ENCODE measurements around the gene FOXN3.
"Not testable (repeated sequence)": the region's sequence is repeated elsewhere in the genome, so short reads cannot be mapped to it uniquely, and the experiment has no call there.

FOXN3 gene

GRCh38 chr14:89144066-89144465 lies 273.0 kb downstream of the FOXN3 start:
- no peak for DNase-seq

DNA sequence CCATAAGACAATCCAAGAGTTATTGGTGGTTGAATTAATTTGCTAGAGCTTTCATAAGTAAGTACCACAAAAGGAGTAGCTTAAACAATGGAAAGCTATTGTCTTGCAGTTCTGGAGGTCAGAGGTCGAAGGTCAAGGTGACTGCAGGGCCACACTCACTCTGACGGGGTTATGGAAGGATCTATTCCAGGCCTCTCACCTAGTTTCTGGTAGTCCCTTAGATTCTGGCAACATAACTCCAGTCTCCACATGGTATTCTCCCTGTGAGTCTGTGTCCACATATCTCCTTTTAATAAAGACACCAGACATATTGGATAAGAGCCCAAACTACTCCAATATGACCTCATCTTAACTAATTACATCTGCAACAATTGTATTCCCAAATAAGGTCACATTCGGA lies 273.4 kb downstream of the FOXN3 start:
- no peak for DNase-seq

DNA sequence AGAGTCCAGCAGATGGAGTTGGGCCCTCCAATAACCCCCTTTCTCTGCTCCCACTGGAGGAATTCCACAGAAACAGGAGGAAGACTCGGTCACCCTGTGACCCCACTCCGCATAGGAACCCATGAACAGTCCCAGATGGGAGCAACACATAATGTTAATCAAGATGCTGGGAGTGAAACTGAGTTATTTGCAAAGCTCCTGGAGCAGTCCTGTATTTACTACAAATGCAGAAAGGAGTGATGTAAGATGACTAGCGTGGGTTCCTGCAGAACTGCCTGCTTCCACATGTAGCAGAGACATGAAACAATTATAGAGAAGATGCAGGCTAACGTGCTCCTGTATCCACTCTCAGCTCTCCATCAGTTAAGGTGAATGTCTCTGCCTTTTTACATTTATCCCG lies 274.7 kb downstream of the FOXN3 start:
- no peak for DNase-seq

DNA sequence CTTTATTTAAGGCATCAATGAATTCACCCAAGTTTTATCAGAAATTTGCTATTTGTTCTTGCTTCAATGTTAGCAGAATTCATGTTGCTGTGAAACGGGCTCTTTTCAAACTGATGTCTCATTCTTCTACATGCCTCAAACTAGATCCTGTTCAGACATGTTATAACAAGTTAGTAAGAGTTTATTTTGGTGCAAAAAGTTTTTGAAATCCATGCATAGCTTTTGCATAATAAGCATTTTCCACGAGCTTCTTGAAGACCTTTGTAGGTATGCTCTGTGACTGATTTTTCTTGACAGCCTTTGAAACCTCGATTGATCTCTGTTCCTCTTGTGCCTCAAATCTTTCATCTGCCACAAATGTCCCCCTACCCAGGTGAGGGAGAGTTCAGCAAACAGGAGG lies 275.2 kb downstream of the FOXN3 start:
- no peak for DNase-seq

- no peak for DNase-seq
These were observed 276.7 kb downstream of the FOXN3 start for GRCh38 chr14:89140326-89140725.

GRCh38 chr14:89139404-89140247 lies 277.4 kb downstream of the FOXN3 start:
- no peak for DNase-seq

GRCh38 chr14:89138846-89139245 lies 278.2 kb downstream of the FOXN3 start:
- DNase-seq, result no peak

- no peak for DNase-seq
These were observed 279.4 kb downstream of the FOXN3 start for GRCh38 chr14:89137526-89138163.

DNA sequence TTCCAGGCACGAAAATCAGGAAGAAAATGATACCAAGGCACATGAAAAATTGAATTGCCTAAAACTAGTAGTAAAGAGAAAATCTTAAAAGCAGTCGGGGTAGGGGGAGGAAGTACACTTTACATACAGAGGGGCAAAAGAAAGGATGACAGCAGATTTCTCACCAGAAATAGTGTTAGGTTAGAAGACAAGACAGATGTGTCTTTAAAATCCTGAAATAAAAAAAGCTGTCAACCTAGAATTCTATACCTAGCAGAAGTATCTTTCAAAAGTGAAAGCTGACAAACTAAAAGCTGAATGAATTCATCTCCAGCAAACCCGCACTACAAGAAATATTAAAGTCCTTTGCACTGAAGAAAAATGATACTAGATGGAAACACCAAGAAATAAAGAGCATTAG lies 280.4 kb downstream of the FOXN3 start:
- no peak for DNase-seq

GRCh38 chr14:89134640-89135039 lies 282.4 kb downstream of the FOXN3 start:
- no peak for DNase-seq

GRCh38 chr14:89131004-89131750 lies 285.9 kb downstream of the FOXN3 start:
- no peak for DNase-seq

- no peak for DNase-seq
These were observed 287.5 kb downstream of the FOXN3 start for GRCh38 chr14:89129570-89129969.

- DNase-seq, result no peak
These were observed 288.6 kb downstream of the FOXN3 start for GRCh38 chr14:89128311-89129026.

DNA sequence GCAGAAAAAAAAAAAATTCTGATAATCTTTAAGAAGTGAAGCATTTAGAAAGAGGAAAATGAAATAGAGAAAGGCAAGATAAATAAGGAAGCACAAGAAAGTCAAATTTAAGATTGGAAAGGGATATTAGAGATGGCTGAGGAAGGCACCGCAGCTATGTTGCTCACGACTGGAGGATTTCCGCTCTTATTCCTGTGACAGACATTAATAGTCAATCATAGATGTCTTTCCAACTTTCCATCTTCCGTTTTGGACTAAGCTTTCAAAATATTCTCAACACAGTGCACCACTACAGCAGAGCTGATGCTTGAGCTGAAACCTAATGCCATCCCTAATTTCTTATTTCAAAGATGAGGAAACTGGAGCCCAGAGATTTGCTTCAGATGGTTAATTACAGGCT lies 290.6 kb downstream of the FOXN3 start:
- no peak for DNase-seq

GRCh38 chr14:89125216-89125615 lies 291.8 kb downstream of the FOXN3 start:
- no peak for DNase-seq

DNA sequence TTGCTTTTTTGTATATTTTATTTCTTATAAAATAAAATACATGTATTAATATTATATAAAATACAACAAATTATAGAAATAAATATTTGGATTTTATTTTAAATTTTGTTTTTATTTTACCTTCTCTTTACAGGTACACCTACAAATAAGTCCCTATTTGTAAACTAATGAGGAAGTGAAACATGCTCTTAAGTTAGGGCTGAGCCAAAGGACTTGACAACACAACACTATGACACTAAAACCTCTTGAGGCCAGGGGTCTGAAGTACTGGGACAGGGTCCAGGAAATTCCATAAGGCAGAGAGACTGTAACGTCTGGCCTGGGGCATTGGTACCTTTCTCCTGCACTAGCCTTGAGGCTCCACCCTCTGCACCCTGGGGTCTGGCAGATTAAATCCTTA lies 293.2 kb downstream of the FOXN3 start:
- DNase-seq, result no peak

DNA sequence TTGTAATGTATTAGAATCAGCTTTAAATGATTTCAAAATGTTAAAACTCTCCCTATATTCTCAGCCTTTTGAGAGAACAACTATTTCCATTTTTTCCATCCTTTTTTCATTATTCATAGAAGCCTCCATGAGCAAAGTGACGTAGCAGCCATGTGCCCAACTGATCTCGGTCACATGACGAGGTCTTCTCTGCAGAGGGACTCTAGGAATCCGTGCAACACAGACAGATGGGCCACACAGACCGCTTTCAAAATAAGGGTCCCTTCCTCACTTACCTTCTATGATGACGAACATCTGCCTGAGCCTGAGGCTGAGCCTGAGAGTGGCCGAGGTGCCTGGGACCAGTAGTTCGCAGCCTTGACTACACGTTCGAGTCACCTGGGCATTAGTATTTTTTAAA lies 293.8 kb downstream of the FOXN3 start:
- no peak for DNase-seq

GRCh38 chr14:89121968-89122620 lies 294.9 kb downstream of the FOXN3 start:
- no peak for DNase-seq

GRCh38 chr14:89117012-89117411 lies 300.0 kb downstream of the FOXN3 start:
- DNase-seq, result no peak

DNA sequence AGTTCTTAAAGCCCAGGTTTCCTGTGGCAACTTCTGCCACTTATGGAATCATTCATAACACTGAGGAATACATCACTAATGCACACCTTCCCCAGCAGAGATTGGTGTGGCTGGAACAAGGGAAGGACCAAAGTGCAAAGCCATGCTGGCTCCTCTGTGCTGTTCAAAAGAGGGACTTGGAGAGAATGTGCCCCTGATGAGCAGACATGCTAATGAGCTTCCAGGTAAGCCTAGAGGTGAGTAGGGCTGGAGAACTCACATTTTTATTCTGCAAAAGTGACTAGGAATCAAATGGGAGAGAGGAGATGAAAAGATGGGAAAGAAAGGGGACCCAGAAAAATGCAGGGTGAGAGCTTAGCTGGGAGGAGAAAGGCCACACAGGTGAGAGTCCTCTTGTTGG lies 302.9 kb downstream of the FOXN3 start:
- DNase-seq, result no peak

GRCh38 chr14:89112720-89113119 lies 304.3 kb downstream of the FOXN3 start:
- no peak for DNase-seq

DNA sequence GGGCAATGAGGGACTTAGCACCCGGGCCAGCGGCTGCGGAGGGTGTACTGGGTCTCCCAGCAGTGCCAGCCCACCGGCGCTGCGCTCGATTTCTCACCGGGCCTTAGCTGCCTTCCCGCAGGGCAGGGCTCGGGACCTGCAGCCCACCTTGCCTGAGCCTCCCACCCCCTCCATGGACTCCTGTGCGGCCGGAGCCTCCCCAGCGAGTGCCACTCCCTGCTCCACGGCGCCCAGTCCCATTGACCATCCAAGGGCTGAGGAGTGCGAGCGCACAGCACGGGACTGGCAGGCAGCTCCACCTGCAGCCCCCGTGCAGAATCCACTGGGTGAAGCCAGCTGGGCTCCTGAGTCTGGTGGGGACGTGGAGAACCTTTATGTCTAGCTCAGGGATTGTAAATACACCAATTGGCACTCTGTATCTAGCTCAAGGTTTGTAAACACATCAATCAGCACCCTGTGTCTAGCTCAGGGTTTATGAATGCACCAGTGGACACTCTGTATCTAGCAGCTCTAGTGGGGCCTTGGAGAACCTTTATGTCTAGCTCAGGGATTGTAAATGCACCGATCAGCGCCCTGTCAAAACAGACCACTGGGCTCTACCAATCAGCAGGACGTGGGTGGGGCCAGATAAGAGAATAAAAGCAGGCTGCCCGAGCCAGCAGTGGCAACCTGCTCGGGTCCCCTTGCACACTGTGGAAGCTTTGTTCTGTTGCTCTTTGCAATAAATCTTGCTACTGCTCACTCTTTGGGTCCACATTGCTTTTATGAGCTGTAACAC lies 305.1 kb downstream of the FOXN3 start:
- not testable (repeated sequence) for DNase-seq
